ENCODE measurements around the gene QRFP.

Gene QRFP

DNA sequence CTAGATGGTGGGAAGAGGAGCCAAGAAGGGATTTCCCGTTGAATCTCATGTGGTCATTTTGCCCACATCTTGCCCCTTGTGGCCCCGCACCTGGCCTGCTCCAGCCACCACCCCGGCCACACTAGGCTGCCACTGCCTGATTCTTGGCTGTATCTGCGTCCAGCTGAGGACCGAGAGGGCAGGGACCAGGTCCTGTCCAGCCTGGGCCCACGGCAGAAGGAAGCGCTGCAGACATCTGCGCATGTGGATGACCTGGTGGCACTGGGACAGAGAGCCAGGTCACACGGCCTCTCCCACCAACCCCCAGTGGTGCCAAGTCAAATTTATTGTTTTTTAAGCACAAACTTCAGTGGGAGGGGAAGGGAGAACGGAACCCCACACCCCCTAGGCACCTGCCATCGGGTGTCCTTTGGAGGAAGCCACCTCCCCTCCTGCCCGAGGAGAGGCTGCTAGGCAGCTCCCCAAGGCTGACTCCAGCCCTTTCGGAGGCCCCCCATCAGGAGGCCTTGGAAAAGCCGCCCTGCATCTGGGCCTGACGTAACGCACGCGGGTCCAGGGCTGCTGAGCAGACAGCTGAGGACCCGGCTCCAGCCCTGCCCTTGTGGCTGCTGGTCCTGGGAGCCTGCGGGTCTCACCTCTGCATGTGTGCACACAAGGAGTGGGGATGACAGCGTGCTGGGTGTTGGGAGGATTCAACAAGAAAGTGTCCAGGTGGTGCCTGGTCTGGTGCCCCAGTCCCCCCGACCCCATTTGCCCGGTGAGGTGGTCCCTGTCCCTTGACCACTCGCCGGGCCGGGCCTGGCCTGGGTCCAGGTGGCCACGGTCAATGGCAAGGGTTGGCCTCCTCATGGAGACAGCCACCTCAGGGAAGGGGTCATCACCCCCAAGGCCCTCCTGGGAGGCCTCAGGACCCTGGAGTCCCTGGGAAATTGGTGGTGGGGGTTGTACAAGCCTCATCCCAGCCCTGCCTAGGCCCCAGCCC, 5.9 kb upstream of the QRFP start:
- TF ChIP-seq, protein P1, sequence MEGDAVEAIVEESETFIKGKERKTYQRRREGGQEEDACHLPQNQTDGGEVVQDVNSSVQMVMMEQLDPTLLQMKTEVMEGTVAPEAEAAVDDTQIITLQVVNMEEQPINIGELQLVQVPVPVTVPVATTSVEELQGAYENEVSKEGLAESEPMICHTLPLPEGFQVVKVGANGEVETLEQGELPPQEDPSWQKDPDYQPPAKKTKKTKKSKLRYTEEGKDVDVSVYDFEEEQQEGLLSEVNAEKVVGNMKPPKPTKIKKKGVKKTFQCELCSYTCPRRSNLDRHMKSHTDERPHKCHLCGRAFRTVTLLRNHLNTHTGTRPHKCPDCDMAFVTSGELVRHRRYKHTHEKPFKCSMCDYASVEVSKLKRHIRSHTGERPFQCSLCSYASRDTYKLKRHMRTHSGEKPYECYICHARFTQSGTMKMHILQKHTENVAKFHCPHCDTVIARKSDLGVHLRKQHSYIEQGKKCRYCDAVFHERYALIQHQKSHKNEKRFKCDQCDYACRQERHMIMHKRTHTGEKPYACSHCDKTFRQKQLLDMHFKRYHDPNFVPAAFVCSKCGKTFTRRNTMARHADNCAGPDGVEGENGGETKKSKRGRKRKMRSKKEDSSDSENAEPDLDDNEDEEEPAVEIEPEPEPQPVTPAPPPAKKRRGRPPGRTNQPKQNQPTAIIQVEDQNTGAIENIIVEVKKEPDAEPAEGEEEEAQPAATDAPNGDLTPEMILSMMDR (IDR thresholded peaks at IDR 0.05; ENCODE audit: control insufficient read depth, insufficient read depth, low read depth, low read length, missing control alignments) = no peak
- no peak overlapping the region for H3K4me3 ChIP-seq (ENCODE audit: control insufficient read depth, low read depth, low read length)
- no peak for DNase-seq (ENCODE audit: low read depth)

DNA sequence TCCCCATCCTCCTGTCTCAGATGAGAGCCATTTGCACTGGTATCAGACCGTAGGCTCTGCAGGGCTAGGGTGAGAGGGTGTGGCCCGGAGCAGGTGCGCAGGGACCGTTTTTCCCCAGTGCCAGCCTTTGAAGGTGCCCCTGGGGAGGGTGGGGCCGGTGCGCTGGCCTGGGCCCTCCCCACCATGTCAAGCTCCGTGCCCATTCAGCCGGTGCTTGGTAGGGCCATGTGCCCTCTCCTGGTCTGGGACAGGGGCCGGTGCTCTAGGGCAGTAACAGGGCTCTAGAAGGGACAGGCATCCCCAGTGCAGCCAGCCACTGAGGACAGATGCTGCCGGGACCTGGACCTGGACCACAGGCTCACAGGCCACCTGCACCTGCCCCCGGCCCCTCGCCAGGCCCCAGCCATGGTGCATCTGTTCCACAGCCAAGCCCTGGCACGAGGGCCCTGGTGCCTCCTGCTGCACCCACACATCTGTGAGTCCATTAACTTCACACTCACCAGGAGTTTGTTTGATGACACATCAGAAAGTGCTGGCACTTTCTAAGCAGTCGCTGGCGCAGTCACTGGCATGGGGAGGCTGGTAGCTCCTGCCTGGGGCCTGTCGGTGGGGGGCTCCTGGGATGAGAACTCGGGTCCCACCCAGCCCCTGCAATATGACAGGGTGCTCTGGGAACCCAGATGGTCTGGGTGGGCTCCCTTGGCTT, 5.0 kb upstream of the QRFP start:
- TF ChIP-seq, protein P1 (IDR thresholded peaks at IDR 0.05; ENCODE audit: control insufficient read depth, insufficient read depth, low read depth, low read length, missing control alignments) = no peak
- H3K4me3 ChIP-seq (ENCODE audit: control insufficient read depth, low read depth, low read length) = no peak overlapping the region
- no peak for DNase-seq (ENCODE audit: low read depth)

DNA sequence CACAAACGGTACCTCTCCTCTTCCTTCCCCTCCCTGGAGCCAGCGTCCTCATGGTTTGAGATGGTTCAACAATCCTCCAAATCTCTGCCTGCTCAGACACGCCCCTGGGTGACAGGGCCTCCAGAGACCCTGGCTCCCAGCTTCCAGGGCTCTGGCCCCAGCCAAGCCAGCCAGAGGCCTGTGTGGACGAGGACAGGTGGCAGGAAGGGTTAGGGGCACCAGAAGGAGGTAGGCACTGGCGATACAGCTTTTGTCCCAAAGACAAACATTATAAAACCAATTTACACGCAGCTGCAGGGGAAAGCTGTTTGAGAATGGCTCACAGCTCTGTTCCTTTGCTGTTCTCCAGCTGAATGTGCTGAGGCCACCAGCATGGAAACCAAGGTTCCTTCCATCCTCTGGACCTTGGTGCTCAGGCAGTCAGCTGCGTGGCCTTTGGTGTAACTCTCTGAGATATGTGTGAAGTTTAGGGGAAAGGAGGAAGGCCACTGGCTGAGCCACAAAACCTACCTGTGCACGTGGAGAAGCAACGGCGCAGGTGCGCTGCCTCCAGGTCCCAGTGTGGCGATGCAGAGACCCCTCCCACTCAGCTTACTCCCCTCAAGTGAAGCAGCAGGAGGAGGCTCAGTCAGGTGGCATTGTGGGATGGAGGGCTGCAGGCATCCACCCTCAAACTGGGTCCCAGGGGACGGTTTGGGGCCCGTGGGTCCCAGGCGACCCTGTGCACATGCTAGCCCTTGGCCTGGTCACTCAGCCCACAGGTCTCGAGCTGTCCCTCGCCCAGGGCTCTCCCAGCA, 4.3 kb upstream of the QRFP start:
- TF ChIP-seq, protein P1 (IDR thresholded peaks at IDR 0.05; ENCODE audit: control insufficient read depth, insufficient read depth, low read depth, low read length, missing control alignments) = no peak
- DNase-seq (ENCODE audit: low read depth) = no peak
- no peak overlapping the region for H3K4me3 ChIP-seq (ENCODE audit: control insufficient read depth, low read depth, low read length)

DNA sequence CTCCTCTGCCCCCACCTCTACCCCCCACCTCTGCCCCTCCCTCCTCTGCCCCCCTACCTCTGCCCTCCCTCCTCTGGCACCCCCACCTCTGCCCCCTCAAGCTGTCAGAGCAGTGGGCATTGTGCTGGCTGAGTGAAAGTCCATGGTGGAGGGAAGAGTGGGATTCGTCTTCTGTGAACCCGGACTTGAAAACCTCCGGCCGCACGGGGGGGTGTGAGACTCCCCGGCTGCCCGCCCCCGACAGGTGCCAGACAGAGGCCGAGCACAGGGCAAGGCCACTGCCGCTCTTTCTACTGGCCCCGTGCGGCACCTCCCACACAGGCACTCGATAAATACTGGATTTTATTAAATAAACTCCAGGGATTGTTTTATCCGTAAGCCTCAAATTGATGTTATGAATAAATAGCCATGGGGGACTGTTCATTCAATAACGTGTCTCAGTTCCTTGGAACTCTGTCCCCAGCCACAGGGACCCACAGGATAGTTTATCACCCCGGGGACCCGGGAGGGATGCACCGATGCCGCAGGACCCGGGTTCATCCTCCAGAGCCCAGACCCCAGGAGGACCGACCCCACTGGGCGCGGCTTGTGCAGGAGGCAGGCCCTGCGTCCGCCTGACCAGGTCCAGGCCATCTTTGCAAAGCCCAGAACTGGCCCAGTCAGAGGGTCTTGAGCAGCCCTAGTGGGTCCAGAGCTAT, 2.6 kb upstream of the QRFP start:
- TF ChIP-seq, protein P1 (IDR thresholded peaks at IDR 0.05; ENCODE audit: control insufficient read depth, insufficient read depth, low read depth, low read length, missing control alignments) = no peak

DNA sequence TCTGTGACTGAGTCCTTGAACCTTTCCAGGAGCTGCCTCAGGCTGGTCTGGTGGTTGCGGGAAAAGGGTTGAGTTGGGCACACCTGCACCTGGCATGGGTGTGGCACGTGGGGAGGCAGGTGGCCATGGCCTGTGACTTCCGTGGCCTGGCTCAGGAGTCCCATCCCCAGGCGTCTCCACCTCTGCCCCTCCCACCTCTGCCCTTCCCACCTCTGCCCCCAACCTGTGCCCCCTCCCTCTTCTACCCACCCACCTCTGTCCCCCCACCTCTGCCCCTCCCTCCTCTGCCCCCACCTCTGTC, 1.9 kb upstream of the QRFP start:
- no peak overlapping the region for H3K4me3 ChIP-seq (ENCODE audit: control insufficient read depth, low read depth, low read length)
- no peak for DNase-seq (ENCODE audit: low read depth)
- TF ChIP-seq, protein P1 (IDR thresholded peaks at IDR 0.05; ENCODE audit: control insufficient read depth, insufficient read depth, low read depth, low read length, missing control alignments) = no peak

More for the DNA sequence above, 2.6 kb upstream of the QRFP start:
- H3K4me3 ChIP-seq (ENCODE audit: control insufficient read depth, low read depth, low read length) = no peak overlapping the region
- no peak for DNase-seq (ENCODE audit: low read depth)

Data from AG09309 (cell line).